GM23338 (cell line): ENCODE measurements around the gene SEPHS1. TPM values are rescaled to one million over a fixed set of nuclear protein-coding genes. Genes with fewer than 3 reads are reported as not detected.
A peak's percentile ranks its signal among the peaks of the same experiment; 100 is the strongest.

Experiments used
- ATAC-seq: fragments of 200-7000 bp; cut with Tn5 transposase; 3 replicates; pipeline ENCODE4 v1.9.1; 2020
- DNase-seq: peaks from one replicate; pipeline ENCODE4 v3.0.0-alpha.2; 2015; ENCODE audit warnings: low spot score
- H2AFZ ChIP-seq: fragments of 200-600 bp; sonication (generic); 2 replicates; pipeline ENCODE4 v1.8.0; 2016; ENCODE audit warnings: antibody characterized with exemption, mild to moderate bottlenecking, moderate library complexity
- H3F3A ChIP-seq: fragments of 200-600 bp; sonication (generic); replicated peaks from 2 replicates; pipeline ENCODE4 v1.8.0; 2017; ENCODE audit warnings: antibody characterized with exemption, mixed run types, low read depth
- H3K27ac ChIP-seq: fragments of 200-600 bp; sonication (generic); 2 replicates; pipeline ENCODE4 v1.6.1; 2016; ENCODE audit warnings: low read depth
- H3K27me3 ChIP-seq: fragments of 200-600 bp; sonication (generic); 2 replicates; pipeline ENCODE4 v1.8.0; 2016; ENCODE audit warnings: mild to moderate bottlenecking, mixed run types, moderate library complexity; ENCODE audit not compliant: insufficient read depth
- H3K36me3 ChIP-seq: fragments of 200-600 bp; sonication (generic); 2 replicates; pipeline ENCODE4 v1.8.0; 2016; ENCODE audit warnings: mild to moderate bottlenecking; ENCODE audit not compliant: insufficient read depth
- H3K4me1 ChIP-seq: fragments of 200-600 bp; sonication (generic); 2 replicates; pipeline ENCODE4 v1.8.0; 2016; ENCODE audit warnings: mild to moderate bottlenecking, moderate library complexity; ENCODE audit not compliant: insufficient read depth
- H3K4me2 ChIP-seq: fragments of 200-600 bp; sonication (generic); 2 replicates; pipeline ENCODE4 v1.7.1; 2017; ENCODE audit warnings: mixed run types
- H3K4me3 ChIP-seq: fragments of 200-600 bp; sonication (generic); 2 replicates; pipeline ENCODE4 v1.6.1; 2016; ENCODE audit warnings: mixed run types
- H3K79me2 ChIP-seq: fragments of 200-600 bp; sonication (generic); replicated peaks from 2 replicates; pipeline ENCODE4 v1.8.0; 2017; ENCODE audit warnings: mild to moderate bottlenecking; ENCODE audit not compliant: insufficient read depth
- H3K9me2 ChIP-seq: fragments of 200-600 bp; sonication (generic); 2 replicates; pipeline ENCODE4 v1.8.0; 2017; ENCODE audit not compliant: insufficient read depth
- H4K20me1 ChIP-seq: fragments of 200-600 bp; sonication (generic); replicated peaks from 2 replicates; pipeline ENCODE4 v1.8.0; 2017; ENCODE audit warnings: mild to moderate bottlenecking; ENCODE audit not compliant: insufficient read depth
- H3K27ac Mint-ChIP-seq: 2 replicates; pipeline ENCODE4 v1.8.0; 2020; ENCODE audit warnings: inconsistent platforms, mild to moderate bottlenecking, moderate library complexity, mixed read lengths
- H3K27me3 Mint-ChIP-seq: 3 replicates; pipeline ENCODE4 v1.8.0; 2022; ENCODE audit warnings: low read depth, mild to moderate bottlenecking, moderate library complexity, mixed read lengths, inconsistent platforms; ENCODE audit not compliant: insufficient read depth, poor library complexity
- H3K36me3 Mint-ChIP-seq: 3 replicates; pipeline ENCODE4 v1.8.0; 2021; ENCODE audit warnings: low read depth, mild to moderate bottlenecking, inconsistent platforms, moderate library complexity, mixed read lengths
- H3K4me1 Mint-ChIP-seq: 3 replicates; pipeline ENCODE4 v1.8.0; 2020; ENCODE audit warnings: mild to moderate bottlenecking, inconsistent platforms, mixed read lengths
- H3K4me3 Mint-ChIP-seq: 3 replicates; pipeline ENCODE4 v1.8.0; 2021; ENCODE audit warnings: moderate library complexity, mild to moderate bottlenecking, inconsistent platforms, mixed read lengths
- H3K9me3 Mint-ChIP-seq: 3 replicates; pipeline ENCODE4 v1.8.0; 2020; ENCODE audit warnings: moderate library complexity, mild to moderate bottlenecking, inconsistent platforms, mixed read lengths
- CREB1 ChIP-seq: fragments of 250-450 bp; sonication (Bioruptor Pico); IDR thresholded peaks from 2 replicates; pipeline ENCODE4 v1.5.0; 2020; ENCODE audit warnings: low read depth, mild to moderate bottlenecking, moderate library complexity
- CTCF ChIP-seq, 2 experiments: fragments of 200-600 bp in 1 of 2; sonication (generic) in 1 of 2; conservative IDR thresholded peaks; 2 replicates each; pipeline versions ENCODE4 v1.5.1 to v1.6.1; 2016 to 2017; ENCODE audit warnings: antibody characterized with exemption in 2 of 2, low read depth in 2 of 2, mild to moderate bottlenecking in 2 of 2, moderate library complexity in 1 of 2
- ETS1 ChIP-seq: IDR thresholded peaks from 2 replicates; pipeline ENCODE4 v1.6.1; 2016; ENCODE audit warnings: antibody characterized with exemption
- EZH2 ChIP-seq: fragments of 200-600 bp; sonication (generic); IDR thresholded peaks from one replicate; pipeline ENCODE4 v1.8.0; 2017; ENCODE audit warnings: antibody characterized with exemption, mild to moderate bottlenecking, low read depth; ENCODE audit not compliant: unreplicated experiment
- EZH2phosphoT487 ChIP-seq: fragments of 200-600 bp; sonication (generic); IDR thresholded peaks from one replicate; pipeline ENCODE4 v1.8.1; 2018; ENCODE audit warnings: antibody characterized with exemption; ENCODE audit not compliant: unreplicated experiment
- NANOG ChIP-seq: IDR thresholded peaks from 2 replicates; pipeline ENCODE4 v1.6.1; 2016; ENCODE audit warnings: antibody characterized with exemption, borderline replicate concordance
- POLR2AphosphoS5 ChIP-seq: IDR thresholded peaks from 2 replicates; pipeline ENCODE4 v1.6.1; 2016; ENCODE audit warnings: antibody characterized with exemption, low read depth
- STAT1 ChIP-seq: IDR thresholded peaks from one replicate; pipeline ENCODE4 v1.6.1; 2016; ENCODE audit warnings: antibody characterized with exemption; ENCODE audit not compliant: unreplicated experiment
- polyA plus RNA-seq: library from polyadenylated mRNA; unstranded; fragments of >200 nt; fragmentation: Nextera tagmentation; extraction: Ambion mirVana; gene quantifications from 2 replicates; pipeline ENCODE4 v1.2.1, GENCODE V29; 2016
- total RNA-seq: library from RNA; depleted of rRNA; stranded (reverse); fragments of >200 nt; shearing (Covaris generic); gene quantifications from 2 replicates; pipeline ENCODE4 v1.2.3, GENCODE V29; 2014
- TF ChIP-seq, protein P1 (sequence below): fragments of 250-450 bp; sonication (Bioruptor Pico); IDR thresholded peaks from 2 replicates; pipeline ENCODE4 v1.5.0; 2020; ENCODE audit warnings: mild to moderate bottlenecking, moderate library complexity

Gene SEPHS1
- total and polyA plus RNA-seq, 2 experiments from 2014 or later = 260 to 609 TPM

DNA sequence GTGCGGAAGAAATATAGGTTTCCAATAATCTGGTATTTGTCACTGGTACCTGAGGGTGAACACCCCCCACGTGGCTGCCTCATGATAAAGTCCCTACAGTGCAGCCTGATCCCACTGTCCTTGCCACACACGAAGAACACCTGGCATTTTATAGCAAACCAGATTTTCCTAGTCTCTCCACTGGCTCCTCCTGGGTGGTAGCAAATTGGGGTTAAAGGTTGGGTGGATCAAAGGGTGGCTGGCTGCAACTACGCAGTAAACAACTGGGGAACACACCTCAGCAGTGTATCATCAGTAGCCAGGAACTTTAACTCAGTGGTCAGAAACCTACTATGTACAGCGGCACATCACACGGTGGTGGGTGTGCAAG, 10.3 kb downstream of the SEPHS1 start:
- Histone ChIP-seq H2AFZ (no peak overlapping the region), H3K79me2 (peaks cover 100% of the 10 kb centered on the region), H3K4me1 (peaks cover 50% of the 10 kb centered on the region), H3K4me2 (no peak overlapping the region), H3K36me3 (peaks cover 73% of the 10 kb centered on the region), H3K9me2 (no peaks in the 10 kb centered on the region), H3K27me3 (no peaks in the 10 kb centered on the region), H3K27ac (peak overlapping the region; percentile 29), H3K4me3 (no peak overlapping the region), H3F3A (peaks cover 59% of the 10 kb centered on the region), H4K20me1 (peaks cover 73% of the 10 kb centered on the region)
- TF ChIP-seq EZH2 = no peak
- TF ChIP-seq EZH2phosphoT487 = no peak
- no peak for TF ChIP-seq CREB1
- no peak for TF ChIP-seq STAT1
- TF ChIP-seq POLR2AphosphoS5 = no peak; the same call in 1 of the 2 replicates
- TF ChIP-seq, protein P1, sequence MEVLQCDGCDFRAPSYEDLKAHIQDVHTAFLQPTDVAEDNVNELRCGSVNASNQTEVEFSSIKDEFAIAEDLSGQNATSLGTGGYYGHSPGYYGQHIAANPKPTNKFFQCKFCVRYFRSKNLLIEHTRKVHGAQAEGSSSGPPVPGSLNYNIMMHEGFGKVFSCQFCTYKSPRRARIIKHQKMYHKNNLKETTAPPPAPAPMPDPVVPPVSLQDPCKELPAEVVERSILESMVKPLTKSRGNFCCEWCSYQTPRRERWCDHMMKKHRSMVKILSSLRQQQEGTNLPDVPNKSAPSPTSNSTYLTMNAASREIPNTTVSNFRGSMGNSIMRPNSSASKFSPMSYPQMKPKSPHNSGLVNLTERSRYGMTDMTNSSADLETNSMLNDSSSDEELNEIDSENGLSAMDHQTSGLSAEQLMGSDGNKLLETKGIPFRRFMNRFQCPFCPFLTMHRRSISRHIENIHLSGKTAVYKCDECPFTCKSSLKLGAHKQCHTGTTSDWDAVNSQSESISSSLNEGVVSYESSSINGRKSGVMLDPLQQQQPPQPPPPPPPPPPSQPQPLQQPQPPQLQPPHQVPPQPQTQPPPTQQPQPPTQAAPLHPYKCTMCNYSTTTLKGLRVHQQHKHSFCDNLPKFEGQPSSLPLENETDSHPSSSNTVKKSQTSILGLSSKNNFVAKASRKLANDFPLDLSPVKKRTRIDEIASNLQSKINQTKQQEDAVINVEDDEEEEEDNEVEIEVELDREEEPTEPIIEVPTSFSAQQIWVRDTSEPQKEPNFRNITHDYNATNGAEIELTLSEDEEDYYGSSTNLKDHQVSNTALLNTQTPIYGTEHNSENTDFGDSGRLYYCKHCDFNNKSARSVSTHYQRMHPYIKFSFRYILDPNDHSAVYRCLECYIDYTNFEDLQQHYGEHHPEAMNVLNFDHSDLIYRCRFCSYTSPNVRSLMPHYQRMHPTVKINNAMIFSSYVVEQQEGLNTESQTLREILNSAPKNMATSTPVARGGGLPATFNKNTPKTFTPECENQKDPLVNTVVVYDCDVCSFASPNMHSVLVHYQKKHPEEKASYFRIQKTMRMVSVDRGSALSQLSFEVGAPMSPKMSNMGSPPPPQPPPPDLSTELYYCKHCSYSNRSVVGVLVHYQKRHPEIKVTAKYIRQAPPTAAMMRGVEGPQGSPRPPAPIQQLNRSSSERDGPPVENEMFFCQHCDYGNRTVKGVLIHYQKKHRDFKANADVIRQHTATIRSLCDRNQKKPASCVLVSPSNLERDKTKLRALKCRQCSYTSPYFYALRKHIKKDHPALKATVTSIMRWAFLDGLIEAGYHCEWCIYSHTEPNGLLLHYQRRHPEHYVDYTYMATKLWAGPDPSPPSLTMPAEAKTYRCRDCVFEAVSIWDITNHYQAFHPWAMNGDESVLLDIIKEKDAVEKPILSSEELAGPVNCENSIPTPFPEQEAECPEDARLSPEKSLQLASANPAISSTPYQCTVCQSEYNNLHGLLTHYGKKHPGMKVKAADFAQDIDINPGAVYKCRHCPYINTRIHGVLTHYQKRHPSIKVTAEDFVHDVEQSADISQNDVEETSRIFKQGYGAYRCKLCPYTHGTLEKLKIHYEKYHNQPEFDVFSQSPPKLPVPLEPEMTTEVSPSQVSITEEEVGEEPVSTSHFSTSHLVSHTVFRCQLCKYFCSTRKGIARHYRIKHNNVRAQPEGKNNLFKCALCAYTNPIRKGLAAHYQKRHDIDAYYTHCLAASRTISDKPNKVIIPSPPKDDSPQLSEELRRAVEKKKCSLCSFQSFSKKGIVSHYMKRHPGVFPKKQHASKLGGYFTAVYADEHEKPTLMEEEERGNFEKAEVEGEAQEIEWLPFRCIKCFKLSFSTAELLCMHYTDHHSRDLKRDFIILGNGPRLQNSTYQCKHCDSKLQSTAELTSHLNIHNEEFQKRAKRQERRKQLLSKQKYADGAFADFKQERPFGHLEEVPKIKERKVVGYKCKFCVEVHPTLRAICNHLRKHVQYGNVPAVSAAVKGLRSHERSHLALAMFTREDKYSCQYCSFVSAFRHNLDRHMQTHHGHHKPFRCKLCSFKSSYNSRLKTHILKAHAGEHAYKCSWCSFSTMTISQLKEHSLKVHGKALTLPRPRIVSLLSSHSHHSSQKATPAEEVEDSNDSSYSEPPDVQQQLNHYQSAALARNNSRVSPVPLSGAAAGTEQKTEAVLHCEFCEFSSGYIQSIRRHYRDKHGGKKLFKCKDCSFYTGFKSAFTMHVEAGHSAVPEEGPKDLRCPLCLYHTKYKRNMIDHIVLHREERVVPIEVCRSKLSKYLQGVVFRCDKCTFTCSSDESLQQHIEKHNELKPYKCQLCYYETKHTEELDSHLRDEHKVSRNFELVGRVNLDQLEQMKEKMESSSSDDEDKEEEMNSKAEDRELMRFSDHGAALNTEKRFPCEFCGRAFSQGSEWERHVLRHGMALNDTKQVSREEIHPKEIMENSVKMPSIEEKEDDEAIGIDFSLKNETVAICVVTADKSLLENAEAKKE = no peak
- no peak for TF ChIP-seq CTCF (conservative IDR thresholded peaks at IDR 0.05; ENCODE audit: low read depth in 2 of 2)
- TF ChIP-seq NANOG = no peak
- TF ChIP-seq ETS1 = no peak
- H3K36me3 Mint-ChIP-seq = peaks cover 99% of the 10 kb centered on the region
- no peak for DNase-seq
- no peak overlapping the region for H3K4me3 Mint-ChIP-seq
- H3K27me3 Mint-ChIP-seq = peaks cover 11% of the 10 kb centered on the region
- peaks cover 39% of the 10 kb centered on the region for H3K4me1 Mint-ChIP-seq
- H3K9me3 Mint-ChIP-seq = no peaks in the 10 kb centered on the region
- no peak for ATAC-seq
- peak overlapping the region; percentile 72 for H3K27ac Mint-ChIP-seq
